Stimulated activated CD8-positive, alpha-beta memory T cell treated with anti-CD3 and anti-CD28 coated beads, Interleukin-15, amount 100 ng/mL, for 4 hours (primary cell): Measurements from ENCODE around the gene ANKHD1.

Experiments used
- DNase-seq, 2 donors: peaks; one replicate each; pipeline ENCODE4 v3.0.0-alpha.2; 2020; ENCODE audit warnings: low read depth in 2 of 2

ANKHD1 gene

DNA sequence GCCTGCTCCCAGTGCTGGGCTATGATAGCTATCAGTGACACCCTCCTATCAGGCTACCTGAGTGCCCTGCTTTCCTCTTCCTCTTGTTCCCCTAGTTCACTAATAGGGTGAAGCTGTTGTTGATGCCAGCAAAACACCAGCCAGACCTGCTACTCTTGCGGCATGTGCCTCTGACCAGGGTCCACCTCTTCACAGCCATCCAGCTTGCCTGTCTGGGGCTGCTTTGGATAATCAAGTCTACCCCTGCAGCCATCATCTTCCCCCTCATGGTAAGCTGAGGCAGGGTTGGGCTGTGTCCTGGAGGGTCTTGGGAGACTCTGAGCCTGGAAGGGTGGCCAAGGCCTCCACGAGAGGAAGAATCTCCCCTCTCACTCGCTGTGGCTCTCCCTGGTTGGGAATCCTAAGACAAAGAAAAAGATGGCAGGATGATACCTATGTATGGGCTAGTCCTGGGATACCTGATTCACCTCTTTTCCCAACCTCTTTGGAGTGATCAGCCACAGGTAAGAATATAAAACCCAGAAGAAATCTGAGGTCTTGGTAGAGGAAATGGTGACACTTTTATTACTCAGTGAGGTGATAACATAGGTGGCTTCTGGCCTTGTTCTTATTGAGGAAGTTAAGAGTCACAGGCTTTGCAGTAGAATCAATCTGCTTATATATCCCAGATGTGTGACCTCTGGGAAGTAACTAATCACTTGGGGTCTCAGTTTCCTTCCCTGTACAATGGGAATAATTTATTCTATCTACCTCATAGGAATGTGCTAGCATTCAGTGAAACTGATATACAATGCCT is 30.1 kb upstream of the ANKHD1 start:
- DNase-seq: no peak

DNA sequence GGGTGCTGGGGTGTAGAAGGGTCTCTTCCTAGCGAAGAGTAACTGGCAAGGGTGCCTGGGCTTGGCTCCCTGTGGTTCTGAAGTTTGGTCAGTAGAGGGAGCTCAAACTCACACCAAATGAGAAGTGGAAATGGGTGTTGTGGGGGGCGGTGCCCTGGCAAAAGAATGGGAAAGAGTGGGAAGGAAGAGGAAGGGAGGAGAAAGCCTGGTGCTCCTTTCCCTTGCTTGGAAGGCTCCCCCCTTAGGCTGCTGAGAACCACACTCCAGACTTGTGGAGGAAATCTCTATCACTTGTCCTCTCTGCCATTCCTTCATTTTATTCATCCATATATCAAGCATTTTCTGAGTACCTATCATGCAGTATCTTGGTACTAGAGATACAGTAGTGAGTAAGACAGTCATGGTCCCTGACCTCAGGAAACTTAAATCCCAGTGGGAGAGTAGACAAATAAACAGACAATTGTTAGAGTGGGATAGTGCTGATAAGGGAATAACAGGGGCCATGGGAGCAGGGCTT is 28.6 kb upstream of the ANKHD1 start:
- DNase-seq: no peak

DNA sequence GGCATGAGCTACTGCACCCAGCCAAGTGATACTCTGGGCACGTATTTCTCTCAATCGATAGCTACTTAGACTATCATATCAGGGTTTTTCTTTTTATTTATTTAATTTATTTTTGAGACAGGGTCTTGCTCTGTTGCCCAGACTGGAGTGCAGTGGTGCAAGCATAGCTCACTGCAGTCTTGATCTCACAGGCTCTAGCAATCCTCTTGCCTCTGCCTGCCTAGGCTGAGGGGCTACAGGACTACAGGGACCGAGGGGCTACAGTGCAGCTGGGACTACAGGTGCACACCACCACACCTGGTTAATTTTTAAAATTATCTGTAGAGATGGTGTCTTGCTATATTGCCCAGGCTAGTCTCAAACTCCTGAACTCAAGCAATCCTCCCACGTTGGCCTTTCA is 20.3 kb upstream of the ANKHD1 start:
- no peak for DNase-seq

DNA sequence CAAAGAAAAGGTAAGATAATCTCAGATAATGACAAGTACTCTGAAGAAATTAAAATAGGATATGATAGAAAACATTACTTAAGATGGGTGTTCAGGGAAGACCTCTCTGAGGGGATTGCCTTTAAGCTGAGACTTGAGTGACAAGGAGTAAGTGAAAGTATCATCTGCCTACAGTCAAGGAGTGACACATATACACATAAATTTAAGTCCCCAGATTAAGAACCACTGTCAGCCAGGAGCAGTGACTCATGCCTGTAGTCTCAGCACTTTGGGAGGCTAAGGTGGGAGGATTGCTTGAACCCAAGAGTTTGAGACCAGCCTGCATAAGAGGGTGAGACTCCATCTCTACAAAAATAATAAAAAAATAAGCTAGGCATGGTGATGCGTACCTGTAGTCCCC is 19.7 kb upstream of the ANKHD1 start:
- DNase-seq: no peak

DNA sequence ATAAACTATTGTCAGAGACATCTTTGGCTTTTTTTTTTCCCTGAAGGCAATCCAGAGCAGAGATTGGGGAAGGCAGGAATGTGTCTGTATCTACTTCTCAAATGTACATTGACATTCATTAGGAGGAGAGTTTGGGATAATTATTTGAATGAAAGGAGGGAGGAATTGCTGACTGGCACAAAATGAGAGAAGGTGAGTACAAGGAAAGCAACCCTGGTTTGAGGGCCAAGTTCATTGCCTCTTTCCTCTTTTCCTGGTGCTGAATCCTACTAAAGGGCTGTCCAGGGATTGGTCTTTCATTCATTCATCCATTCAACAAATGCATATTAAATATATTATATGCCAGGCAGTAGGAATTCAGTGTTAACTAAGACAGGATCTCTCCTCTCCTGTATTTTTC is 18.8 kb upstream of the ANKHD1 start:
- DNase-seq: no peak

DNA sequence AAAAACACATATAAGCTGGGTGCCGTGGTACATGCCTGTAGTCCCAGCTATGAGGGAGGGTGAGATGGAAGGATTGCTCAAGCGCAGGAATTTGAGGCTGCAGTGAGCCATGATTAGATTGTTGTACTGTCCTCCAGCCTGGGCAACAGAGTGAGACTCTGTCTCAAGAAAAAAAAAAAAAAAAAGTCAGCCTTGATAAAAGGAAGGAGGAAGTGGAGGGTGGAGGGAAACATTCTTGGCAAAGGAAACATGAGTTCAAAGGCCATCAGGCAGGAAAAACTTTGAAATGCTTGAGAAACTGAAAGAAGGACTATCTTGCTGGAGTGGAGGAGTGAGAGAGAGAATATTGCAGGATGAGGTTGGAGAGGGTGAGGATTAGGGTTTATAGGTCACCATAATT is 18.3 kb upstream of the ANKHD1 start:
- DNase-seq: no peak

DNA sequence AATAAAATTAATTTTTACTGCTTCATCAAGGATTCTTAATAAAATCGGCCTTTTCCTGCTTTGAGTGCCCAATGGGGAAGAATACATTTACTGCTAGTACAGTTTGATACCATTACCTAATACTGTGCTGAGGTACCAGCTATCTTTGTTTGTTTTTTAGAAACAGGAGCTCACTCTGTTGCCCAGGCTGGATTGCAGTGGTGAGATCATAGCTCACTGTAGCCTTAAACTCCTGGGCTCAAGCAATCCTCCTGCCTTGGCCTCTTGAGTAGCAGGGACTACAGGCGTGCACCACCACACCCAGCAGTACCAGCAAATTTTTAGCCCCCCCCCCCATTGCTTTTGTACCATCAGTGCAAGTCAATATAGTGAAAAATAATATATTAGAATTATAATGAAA is 13.6 kb upstream of the ANKHD1 start:
- no peak for DNase-seq

DNA sequence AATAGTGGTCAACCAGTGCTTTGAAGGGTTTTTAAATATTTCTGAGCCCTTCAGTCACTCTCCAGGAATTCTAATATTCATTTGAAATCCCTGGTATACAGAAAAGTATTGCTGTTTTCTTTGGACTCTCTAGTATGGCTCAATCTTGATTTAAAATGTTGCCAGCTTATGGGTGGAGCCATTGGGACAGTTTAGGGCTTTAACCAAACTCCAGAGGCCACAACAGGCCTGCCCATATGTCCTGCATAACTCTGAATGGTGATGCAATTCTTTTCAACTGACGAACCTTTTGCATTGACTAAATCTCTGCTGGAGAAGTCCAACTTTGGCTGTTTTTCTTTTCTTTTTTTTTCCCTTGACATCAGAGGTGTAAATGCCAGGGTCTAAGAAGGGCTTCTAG is 10.3 kb upstream of the ANKHD1 start:
- DNase-seq: no peak

DNA sequence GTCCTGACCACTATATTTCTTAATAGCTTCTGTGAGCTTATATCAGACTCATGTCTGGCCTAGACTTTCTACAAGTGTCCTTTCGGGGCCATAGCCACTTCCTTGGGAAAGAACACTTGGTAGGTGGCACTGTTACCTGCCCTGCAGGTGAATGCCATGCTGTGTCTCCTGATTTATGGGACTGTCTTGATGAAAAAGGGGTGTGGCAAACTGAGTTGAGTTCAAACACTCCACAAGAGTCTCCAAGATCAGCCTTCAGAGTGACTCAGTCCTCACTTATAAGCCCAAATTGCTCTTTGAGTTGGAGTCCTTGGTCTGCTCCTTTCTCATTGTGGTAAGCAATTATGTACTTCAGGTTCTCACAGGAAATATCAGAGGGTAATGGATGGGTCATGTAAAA is 9.9 kb upstream of the ANKHD1 start:
- no peak for DNase-seq

DNA sequence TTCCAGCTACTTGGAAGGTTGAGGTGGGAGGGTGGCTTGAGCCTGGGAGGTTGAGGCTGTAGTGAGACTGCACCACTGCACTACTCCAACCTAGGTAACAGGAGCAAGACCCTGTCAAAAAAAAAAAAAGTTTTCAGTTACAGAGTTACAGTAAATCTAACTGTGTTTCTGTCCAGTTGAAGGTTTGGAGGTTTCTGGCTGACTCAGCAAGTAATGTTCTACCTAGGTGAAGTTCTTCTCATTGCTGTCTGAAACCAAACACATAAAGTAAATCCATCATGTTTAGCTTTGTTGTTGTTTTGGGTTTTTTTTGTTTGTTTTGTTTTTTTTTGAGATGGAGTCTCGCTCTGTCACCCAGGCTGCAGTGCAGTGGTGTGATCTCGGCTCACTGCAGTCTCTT is 7.9 kb upstream of the ANKHD1 start:
- no peak for DNase-seq

DNA sequence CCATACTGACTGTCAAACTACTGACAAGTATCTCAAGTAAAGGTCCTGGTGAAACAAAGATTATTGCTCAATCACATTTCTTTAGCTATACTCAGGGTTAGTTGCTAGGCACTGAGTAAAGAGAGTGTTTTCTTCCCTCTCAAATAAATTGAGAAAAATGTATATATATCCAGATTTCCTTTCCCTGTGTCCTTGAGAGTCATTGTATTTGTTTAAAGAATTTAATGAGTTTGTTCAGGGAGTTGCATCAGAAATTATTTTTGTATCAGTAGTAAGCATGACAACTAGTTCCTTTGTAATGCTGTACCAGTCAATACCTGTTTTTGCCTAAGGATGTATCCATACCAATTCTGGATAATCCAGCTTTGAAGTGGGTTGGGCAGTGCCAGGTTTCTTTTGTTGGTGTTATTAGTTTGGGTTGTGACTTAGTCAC is 3.2 kb upstream of the ANKHD1 start:
- DNase-seq: no peak

DNA sequence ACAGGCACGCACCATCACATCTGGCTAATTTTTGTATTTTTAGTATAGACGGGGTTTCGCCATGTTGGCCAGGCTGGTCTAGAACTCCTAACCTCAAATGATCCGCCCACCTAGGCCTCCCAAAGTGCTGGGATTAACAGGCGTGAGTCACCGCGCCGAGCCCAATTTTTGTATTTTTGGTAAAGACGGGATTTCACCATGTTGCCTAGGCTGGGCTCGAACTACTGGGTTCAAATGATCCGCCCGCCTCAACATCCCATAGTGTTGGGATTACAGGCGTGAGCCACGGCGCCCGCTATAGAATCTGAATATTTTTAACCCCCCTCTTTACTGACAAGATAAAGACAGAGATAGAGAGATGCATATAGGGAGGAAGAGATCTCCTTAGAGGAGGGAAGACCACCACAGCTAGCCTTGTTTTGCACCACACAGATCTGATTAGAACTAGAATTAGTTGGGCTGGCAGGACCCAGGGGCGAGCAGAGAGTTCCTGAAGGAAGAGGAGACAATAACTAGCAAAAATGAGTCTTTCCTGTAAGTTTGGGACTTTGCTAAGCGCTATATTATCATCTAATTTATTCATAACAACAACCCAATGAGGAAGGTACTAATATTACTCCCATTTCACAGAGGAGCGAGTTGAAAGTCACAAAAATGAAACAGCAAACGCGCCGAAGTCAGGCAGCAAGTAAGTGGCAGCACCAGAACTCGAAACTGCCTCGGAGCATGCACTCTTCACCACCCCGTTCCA is 1.5 kb upstream of the ANKHD1 start:
- no peak for DNase-seq

DNA sequence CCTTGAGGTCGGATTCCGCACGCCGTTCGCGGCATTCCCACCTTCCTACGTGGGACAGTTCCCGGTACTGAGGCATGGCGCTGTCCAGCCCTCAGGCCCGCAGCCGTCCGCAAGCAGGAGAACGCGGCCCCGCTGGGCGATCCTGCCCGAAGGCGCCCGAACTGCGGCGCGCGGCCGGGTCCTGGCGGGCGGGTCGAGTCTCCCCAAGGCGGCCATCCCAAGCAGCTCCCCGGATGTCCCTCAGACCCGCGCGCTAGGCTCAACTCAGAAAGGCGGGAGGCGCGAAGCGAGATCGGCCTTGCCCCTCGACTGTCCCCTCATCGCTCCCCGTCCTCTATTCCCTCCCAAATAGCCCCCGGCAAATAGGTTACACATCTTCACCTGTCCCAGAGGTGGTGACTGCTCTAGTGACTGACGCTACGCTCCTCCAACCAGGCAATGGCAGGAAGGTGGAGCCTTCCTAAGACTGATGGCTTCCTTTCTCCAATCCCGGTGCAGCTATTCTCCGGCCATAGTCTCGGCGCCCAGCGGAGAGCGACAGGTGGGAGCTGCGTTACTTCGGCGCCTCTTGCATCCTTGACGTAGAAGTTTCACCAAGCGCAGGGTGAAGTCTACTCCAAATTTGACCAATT is 787 bp upstream of the ANKHD1 start:
- DNase-seq: peak; percentile 69 to 80

DNA sequence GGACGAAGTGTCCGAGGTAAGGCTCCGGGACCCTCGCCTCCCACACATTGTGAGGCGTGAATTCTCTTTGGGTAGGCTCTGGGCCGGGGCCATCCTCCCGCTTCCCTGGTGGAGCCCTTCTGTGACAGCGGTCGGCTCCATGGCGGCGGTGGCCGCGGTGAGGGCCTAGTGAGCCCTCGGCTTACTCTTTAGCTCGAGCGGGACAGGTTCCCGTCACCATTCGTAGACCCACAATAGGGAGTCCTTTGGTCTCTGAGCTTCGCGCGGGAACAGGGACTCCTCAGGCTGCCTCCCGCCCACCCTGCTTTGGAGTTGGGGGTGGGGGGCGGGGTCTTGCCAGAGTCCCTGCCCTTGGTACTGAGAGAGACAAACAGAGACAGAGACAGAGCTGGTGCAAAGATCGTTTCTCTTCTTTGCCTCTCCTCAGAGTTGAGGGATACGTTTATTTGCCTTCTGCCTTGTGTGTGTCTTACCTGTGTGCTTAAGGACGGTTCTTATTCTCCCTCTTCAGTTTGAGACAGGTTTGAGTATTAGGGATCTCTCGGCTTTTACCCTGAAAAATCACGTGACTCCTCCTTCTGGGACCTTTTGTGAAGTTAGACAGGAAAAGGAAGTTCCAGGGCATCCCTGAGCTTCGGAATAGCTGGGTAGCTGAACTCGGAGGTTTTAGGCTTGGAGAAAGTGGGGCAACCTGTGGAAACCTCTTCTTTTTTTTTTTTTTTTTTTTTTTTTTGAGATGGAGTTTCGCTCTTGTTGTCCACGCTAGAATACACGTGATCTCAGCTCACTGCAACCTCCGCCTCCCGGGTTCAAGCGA is 833 bp downstream of the ANKHD1 start:
- peak; percentile 22 to 35 for DNase-seq

DNA sequence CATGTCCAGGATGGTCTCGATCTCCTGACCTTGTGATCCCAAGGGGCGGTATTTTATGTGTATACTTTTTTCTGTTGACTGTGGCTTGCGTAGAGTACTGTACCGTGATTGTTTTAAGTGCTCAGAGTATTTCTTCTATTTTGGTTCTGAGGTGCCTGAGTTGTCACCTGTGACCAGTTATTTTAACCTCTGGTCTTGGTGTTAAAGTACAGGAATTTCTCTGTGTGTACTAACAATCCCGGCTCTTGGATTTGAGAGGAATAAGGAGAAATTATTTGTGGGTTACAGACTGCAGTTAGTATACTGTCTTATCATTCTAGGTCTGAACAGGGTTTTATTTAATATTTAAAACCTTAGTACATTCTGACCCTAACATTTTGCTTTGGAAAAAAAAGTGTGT is 2.0 kb downstream of the ANKHD1 start:
- DNase-seq: no peak

DNA sequence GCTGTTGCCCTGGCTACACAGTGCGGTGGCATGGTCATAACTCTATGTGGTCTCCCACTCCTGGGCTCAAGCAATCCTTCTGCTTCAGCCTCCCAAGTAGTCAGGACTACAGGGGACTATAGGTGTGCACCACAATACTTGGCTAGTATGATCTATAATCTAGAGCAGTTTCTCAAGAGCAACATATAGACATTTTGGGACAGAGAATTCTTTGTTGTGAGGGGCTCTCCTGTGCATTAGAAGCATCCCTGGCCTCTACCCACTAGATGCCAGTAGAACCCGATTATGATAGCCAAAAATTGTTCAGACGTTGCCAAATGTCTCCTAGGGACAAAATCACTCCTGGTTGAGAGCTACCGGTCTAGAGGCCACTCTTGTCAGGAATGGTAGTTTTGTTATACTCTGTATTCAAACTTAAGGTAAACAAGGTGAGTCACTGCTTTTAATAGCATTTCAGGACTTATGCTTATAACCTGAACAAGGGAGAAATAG is 7.2 kb downstream of the ANKHD1 start:
- DNase-seq: no peak

DNA sequence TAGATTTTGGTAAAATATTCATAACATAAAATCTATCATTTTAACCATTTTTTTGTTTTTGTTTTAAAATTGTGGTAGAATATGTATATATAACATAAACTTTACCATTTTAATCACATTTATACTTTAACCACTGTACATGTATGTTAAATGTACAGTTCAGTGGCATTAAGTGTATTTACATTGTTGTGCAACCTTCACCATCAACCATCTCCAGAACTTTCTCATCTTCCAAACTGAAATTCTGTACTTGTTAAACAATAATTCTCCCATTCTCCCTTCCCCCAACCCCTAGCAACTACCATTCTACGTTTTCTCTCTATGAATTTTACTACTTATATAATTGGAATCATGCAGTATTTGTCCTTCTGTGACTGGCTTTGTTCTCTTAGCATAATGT is 11.6 kb downstream of the ANKHD1 start:
- no peak for DNase-seq

DNA sequence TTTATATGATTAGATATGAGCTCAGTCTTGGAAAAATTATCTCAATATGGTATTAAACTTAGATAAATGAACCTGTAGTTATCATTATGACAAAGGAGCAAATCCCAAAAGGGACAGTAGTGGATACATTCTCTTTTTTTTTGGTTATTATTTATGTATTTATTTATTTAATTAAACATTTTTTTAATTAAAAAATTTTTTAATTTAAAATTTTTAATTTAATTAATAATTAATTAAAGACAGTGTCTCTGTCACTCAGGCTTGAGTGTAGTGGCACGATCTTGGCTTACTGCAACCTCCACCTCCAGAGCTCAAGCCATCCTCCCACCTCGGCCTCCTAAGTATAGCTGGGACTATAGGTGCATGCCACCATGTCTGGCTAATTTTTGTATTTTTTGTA is 15.6 kb downstream of the ANKHD1 start:
- no peak for DNase-seq

DNA sequence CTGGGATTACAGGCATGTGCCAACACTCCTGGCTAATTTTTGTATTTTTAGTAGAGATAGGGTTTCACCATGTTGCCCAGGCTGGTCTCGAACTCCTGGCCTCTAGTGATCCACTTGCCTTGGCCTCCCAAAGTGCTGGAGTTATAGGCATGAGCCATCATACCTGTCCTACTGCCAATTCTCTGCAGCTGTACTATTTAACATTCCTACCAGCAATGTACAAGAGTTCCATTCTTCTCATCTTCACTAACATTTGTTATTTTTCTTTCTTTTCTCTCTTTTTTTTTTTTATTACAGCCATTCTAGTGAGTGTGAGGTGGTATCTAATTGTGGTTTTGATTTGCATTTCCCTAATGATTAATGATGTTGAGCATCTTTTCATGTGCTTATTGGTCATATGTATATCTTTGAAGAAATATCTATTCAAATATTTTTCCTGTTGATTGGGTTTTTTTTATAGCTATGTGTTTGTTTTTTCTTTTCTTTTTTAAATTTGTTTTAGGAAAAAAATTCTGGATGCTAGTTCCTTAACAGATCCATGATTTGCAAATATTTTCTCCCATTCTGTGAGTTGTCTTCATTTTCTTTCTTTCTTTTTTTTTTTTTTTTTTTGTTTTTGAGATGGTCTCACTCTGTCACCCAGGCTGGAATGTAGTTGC is 17.4 kb downstream of the ANKHD1 start:
- DNase-seq: no peak

DNA sequence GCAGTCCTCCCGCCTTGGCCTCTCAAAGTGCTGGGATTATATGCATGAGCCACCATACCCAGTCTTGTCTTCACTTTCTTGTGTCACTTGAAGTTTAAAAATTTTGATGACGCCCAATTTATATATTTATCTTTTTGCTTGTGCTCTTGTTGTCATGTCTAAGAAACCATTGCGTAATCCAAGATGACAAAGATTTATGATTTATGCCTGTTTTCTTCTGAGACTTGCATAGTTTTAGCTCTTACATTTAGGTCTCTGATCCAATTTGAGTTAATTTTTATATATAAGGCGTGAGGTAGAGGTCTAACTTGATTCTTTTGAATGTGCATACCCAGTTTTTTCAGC is 18.6 kb downstream of the ANKHD1 start:
- DNase-seq: no peak

DNA sequence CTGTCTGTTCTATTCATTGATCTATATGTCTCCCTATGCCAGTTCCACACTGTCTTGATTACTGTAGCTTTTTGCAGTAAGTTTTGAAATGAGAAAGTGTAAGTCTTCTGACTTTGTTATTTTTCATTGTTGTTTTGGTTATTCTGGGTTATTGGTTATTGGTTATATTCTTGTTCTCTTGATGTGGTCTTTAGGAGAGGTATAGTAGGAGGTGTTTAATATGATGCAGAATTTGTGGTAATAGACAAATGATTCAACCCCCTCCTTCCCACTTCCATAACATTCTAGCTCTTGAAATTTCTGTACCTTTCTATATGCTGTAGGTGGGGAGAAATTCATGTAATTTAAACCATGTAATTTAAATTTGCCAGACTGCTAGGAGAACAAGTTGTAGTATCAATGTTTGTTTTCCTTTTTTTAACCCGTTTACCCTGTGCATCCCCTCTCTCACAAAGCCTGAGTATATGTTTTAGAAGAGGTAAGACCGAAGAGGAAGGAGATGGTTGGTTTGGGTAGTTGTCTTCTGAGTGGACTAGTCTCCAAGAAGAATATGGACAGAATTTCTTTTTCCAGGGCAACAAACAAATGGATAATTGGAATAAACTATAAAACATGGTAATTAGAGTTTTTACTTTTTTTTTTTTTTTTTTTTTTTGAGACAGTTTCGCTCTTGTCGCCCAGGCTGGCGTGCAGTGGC is 19.2 kb downstream of the ANKHD1 start:
- DNase-seq: no peak
